ENCODE measurements around the gene BRINP1.

Gene BRINP1

DNA sequence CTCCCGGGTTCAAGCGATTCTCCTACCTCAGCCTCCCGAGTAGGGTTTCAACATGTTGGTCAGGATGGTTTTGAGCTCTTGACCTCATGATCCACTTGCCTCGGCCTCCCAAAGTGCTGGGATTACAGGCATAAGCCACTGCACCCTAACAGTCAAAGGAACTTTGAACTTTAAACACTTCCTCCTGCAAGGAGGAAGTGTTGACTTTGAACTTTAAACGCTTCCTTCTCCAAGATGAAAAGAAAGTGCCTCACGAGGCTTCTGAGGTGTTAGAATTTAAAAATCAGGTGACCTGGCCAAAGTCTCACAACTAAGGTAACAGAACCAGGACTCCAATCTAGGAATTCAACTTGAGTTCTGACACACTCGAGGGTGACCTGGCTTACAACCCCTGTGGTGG, 150.9 kb downstream of the BRINP1 start:
- no peak overlapping the region for H3K4me2 ChIP-seq (ENCODE audit: low read depth, low read length, poor library complexity, severe bottlenecking)
- no peak overlapping the region for H2AFZ ChIP-seq (ENCODE audit: low read depth, low read length, severe bottlenecking)

DNA sequence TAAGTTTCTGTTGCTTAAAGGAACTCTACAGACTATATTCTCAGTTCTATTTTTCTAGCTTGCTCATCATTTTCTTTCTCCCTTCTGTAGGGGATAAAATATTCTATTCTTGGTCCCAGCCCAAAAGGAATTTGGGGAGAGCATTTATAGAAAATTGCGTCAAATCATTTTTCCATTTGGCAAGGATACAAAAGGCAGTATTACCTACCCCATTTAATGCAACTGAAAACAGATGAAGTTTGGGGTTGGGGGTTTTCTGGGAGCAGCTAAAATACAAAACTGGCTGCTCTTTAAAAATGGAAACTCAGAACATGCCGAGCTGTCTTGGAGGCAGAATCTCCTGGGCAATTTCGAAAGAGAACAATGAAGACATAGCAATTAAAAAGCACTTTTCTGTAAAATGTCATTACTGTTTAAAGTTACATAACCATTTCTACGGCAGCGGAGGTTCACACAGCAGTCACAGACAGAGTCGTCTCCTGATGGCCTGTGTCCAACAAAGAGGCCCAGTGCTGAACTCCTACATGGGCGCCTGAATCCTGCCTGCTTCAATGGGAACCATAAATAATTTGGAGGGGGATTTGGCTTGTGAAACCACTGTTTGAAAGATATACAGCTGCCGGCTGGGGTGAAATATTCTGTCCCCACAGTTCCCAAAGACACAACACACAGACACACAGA, 152.4 kb downstream of the BRINP1 start:
- Histone ChIP-seq H3K36me3 (ENCODE audit: low read length) (no peaks in the 10 kb centered on the region), H3K79me2 (ENCODE audit: insufficient read depth, low read length) (no peaks in the 10 kb centered on the region), H3K9me3 (ENCODE audit: insufficient read depth, low read length) (no peaks in the 10 kb centered on the region), H4K20me1 (ENCODE audit: low read depth, low read length) (no peaks in the 10 kb centered on the region), H3K27me3 (ENCODE audit: low read length) (no peaks in the 10 kb centered on the region), H3K9me2 (replicated peaks; ENCODE audit: insufficient read depth, low read length) (no peaks in the 10 kb centered on the region), H3K4me2 (ENCODE audit: low read depth, low read length, poor library complexity, severe bottlenecking) (no peak overlapping the region), H2AFZ (ENCODE audit: low read depth, low read length, severe bottlenecking) (no peak overlapping the region), H3K4me3 (ENCODE audit: insufficient read depth, low read length, poor library complexity, severe bottlenecking) (no peak overlapping the region), H3K27ac (ENCODE audit: low read depth, low read length) (no peak overlapping the region), H3K9ac (ENCODE audit: low read length) (no peak overlapping the region), H3F3A (ENCODE audit: insufficient read depth) (no peaks in the 10 kb centered on the region)
- TF ChIP-seq, protein P1, sequence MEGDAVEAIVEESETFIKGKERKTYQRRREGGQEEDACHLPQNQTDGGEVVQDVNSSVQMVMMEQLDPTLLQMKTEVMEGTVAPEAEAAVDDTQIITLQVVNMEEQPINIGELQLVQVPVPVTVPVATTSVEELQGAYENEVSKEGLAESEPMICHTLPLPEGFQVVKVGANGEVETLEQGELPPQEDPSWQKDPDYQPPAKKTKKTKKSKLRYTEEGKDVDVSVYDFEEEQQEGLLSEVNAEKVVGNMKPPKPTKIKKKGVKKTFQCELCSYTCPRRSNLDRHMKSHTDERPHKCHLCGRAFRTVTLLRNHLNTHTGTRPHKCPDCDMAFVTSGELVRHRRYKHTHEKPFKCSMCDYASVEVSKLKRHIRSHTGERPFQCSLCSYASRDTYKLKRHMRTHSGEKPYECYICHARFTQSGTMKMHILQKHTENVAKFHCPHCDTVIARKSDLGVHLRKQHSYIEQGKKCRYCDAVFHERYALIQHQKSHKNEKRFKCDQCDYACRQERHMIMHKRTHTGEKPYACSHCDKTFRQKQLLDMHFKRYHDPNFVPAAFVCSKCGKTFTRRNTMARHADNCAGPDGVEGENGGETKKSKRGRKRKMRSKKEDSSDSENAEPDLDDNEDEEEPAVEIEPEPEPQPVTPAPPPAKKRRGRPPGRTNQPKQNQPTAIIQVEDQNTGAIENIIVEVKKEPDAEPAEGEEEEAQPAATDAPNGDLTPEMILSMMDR (IDR thresholded peaks at IDR 0.05; ENCODE audit: insufficient read depth, low read length, poor library complexity, severe bottlenecking): no peak
- TF ChIP-seq EZH2phosphoT487 (conservative IDR thresholded peaks at IDR 0.05; ENCODE audit: low read length): no peak

More for the DNA sequence above, 150.9 kb downstream of the BRINP1 start:
- Histone ChIP-seq H4K20me1 (ENCODE audit: low read depth, low read length) (no peaks in the 10 kb centered on the region), H3F3A (ENCODE audit: insufficient read depth) (no peaks in the 10 kb centered on the region), H3K9me3 (ENCODE audit: insufficient read depth, low read length) (no peaks in the 10 kb centered on the region), H3K9me2 (replicated peaks; ENCODE audit: insufficient read depth, low read length) (no peaks in the 10 kb centered on the region), H3K36me3 (ENCODE audit: low read length) (no peaks in the 10 kb centered on the region), H3K27me3 (ENCODE audit: low read length) (no peaks in the 10 kb centered on the region), H3K79me2 (ENCODE audit: insufficient read depth, low read length) (no peaks in the 10 kb centered on the region), H3K9ac (ENCODE audit: low read length) (no peak overlapping the region), H3K27ac (ENCODE audit: low read depth, low read length) (no peak overlapping the region), H3K4me3 (ENCODE audit: insufficient read depth, low read length, poor library complexity, severe bottlenecking) (no peak overlapping the region)
- TF ChIP-seq EZH2phosphoT487 (conservative IDR thresholded peaks at IDR 0.05; ENCODE audit: low read length): no peak
- TF ChIP-seq, protein P1 (IDR thresholded peaks at IDR 0.05; ENCODE audit: insufficient read depth, low read length, poor library complexity, severe bottlenecking): no peak

DNA sequence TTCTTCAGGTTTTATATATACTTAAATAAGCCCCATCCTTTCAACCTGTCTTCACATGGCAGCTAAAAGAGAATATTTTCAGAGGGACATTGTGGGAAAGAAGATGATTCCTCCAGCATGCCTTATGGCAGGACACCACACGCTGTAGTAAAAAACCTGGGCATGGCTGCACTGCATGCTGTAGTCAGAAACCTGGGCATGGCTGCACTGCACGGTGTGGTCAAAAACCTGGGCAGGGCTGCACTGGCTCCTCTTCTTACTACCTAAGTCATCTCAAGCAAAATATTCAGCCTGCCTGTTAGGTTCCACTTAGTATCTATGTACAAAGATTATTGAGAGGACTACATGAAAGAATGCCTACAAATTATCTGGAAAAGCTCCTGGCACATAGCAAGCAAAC, 153.6 kb downstream of the BRINP1 start:
- no peak overlapping the region for H3K9ac ChIP-seq (ENCODE audit: low read length)
- no peak overlapping the region for H3K4me2 ChIP-seq (ENCODE audit: low read depth, low read length, poor library complexity, severe bottlenecking)
- no peak overlapping the region for H3K27ac ChIP-seq (ENCODE audit: low read depth, low read length)
- no peaks in the 10 kb centered on the region for H3F3A ChIP-seq (ENCODE audit: insufficient read depth)
- no peaks in the 10 kb centered on the region for H3K9me2 ChIP-seq (replicated peaks; ENCODE audit: insufficient read depth, low read length)
- H3K27me3 ChIP-seq (ENCODE audit: low read length): no peaks in the 10 kb centered on the region
- TF ChIP-seq EZH2phosphoT487 (conservative IDR thresholded peaks at IDR 0.05; ENCODE audit: low read length): no peak
- TF ChIP-seq, protein P1 (IDR thresholded peaks at IDR 0.05; ENCODE audit: insufficient read depth, low read length, poor library complexity, severe bottlenecking): no peak
- H3K9me3 ChIP-seq (ENCODE audit: insufficient read depth, low read length): no peaks in the 10 kb centered on the region
- H2AFZ ChIP-seq (ENCODE audit: low read depth, low read length, severe bottlenecking): no peak overlapping the region
- H3K36me3 ChIP-seq (ENCODE audit: low read length): no peaks in the 10 kb centered on the region
- H3K79me2 ChIP-seq (ENCODE audit: insufficient read depth, low read length): no peaks in the 10 kb centered on the region
- no peaks in the 10 kb centered on the region for H4K20me1 ChIP-seq (ENCODE audit: low read depth, low read length)
- no peak overlapping the region for H3K4me3 ChIP-seq (ENCODE audit: insufficient read depth, low read length, poor library complexity, severe bottlenecking)
